ENCODE measurements around the gene UNC13B.
"Not testable (repeated sequence)": the region's sequence is repeated elsewhere in the genome, so short reads cannot be mapped to it uniquely, and the experiment has no call there.

The UNC13B gene

DNA sequence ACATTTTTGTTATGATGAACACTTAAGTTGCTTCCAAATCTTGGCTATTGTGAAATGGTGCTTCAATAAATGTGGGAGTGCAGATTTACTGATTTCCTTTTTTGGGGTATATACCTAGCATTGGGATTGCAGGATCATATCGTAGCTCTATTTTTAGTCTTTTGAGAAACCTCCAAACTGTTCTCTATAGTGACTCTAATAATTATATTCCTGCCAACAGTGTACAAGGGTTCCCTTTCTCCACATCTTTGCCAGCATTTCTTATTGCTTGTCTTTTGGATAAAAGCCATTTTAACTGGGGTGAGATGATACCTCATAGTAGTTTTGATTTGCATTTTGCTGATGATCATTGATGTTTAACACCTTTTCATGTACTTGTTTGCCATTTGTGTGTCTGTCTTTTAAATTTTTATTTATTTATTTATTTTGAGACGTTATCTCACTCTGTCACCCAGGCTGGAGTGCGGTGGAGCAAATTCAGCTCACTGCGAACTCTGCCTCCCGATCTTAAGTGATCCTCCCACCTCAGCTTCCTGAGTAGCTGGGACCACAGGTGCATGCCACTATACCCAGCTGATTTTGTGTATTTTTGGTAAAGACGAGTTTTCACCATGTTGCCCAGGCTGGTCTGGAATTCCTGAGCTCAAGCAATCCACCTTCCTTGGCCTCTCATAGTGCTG lies 59.0 kb downstream of the UNC13B start:
- DNase-seq (ENCODE audit: low read depth in 1 of 2, low spot score in 1 of 2): no peak

GRCh38 chr9:35225677-35226076 lies 63.9 kb downstream of the UNC13B start:
- DNase-seq (ENCODE audit: low read depth in 1 of 2, low spot score in 1 of 2): no peak

DNA sequence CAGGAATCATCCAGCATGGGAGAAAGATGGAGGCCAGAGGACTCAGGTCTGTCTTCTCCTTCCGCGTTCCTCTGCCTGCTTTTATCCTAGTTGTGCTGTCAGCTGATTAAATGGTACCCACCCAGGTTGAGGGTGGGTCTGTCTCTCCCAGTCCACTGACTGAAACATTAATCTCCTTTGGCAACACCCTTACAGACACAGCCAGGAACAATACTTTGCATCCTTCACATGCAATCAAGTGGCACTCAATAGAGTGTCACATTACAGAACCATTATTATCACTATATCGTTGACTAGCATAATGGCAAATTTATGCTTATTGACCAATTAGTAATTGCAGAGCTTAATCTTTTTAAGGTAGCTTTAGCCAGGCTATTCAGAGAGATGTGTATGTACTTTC lies 64.8 kb downstream of the UNC13B start:
- DNase-seq (ENCODE audit: low read depth in 1 of 2, low spot score in 1 of 2): no peak

DNA sequence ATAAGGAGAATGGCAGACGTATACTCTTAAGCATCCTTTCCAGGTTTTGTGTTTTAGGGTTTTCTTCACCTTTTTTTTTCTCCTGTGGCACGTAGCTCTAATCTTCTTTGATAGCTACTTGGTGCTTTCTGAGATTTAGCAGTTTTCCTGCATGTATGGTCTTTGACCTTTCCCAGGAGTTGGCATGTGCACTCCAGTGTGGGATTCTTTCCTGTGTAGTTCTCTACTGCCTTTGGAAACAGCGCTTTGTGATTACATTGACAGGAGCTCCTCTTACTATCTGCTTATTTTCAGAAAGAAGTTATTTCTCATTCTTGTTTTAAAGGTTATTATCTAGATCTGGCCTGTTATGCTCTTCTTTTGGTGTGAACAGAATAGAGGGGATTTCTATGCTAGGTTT lies 65.5 kb downstream of the UNC13B start:
- no peak for DNase-seq (ENCODE audit: low read depth in 1 of 2, low spot score in 1 of 2)

DNA sequence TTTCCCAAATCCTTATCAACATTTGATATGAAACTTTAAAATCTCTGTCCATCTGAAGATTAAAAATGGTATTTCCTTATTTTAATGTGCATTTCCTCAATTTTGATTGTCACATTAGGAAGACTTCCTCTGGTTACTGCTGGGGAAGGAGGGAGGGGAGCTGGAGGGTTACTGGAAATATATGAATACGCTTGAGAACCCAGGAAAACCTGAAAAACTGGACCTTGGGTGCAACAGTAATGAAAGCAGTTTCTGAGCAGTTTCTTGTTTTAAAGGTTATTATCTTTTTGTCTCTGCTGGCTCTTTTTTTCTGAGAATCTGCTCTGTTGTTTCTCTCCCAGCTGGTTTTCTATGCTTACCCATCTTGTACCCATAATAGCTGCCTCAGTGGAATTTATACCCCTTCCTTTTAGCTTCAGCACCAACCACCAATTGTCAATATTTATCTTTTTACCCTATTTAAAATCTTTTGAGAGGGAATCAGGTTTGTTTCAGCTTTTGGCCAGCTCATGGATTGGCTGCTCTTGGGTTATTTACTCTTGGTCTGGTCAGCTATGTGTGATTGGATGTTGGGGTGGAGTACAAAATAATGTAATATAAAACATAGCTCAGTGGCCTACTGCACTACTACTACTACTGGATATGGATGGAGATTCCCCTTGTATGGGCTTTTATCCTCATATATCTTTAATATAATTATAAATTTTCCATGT lies 67.4 kb downstream of the UNC13B start:
- no peak for DNase-seq (ENCODE audit: low read depth in 1 of 2, low spot score in 1 of 2)

GRCh38 chr9:35229779-35230143 lies 68.0 kb downstream of the UNC13B start:
- DNase-seq (ENCODE audit: low read depth in 1 of 2, low spot score in 1 of 2): no peak

DNA sequence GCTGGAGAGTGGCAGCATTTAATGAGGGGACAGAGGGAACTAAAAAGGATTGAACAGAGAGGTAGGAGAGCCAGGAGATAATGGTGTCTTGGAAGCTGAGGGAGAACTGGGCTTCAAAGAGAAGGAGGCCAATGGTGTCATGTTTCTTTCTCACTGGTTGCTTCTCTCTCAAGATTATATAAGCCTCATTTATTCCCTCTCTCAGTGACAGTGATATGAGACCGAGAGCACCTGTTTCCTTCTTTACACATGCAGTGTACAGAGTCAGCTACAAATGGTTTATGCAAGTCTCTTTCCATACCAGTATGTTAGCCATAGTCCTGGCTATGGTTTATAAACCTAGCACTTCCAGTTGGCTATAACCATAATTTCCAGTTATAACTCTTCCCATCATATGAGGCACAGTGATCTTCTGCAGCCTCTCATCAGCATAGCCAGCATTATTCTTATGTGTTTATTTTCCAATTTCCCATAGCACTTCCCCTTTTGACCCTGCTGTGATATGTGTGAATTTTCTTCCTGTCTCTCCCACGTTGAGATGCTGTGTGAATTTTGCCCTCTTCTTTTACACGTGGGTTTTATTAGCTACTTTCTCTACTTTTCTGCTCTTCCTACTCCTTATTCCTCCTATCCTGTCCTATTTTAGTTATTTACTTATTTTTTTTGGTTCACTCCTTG lies 71.2 kb downstream of the UNC13B start:
- no peak for DNase-seq (ENCODE audit: low read depth in 1 of 2, low spot score in 1 of 2)

DNA sequence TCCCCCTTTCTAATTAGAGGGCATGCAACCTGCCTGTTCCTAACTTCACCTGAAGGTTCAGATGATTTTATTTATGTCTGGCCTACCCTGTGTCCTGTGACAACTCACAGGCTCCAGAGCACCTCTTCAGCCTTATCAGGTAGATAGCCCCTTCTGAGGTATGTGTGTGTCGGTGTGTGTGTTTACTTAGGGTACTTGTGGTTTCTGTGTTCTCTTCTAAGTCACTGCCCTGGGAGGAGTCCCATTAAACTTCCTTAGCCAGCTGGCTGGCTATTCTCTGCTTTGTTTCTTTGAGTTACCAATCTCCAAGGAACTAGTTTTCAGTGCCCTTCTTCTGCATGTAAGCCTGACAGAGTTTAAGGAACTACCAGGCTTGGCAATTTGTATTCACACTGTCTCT lies 74.9 kb downstream of the UNC13B start:
- DNase-seq (ENCODE audit: low read depth in 1 of 2, low spot score in 1 of 2): no peak

- no peak for DNase-seq (ENCODE audit: low read depth in 1 of 2, low spot score in 1 of 2)
Observed at GRCh38 chr9:35237311-35237710, 75.5 kb downstream of the UNC13B start.

DNA sequence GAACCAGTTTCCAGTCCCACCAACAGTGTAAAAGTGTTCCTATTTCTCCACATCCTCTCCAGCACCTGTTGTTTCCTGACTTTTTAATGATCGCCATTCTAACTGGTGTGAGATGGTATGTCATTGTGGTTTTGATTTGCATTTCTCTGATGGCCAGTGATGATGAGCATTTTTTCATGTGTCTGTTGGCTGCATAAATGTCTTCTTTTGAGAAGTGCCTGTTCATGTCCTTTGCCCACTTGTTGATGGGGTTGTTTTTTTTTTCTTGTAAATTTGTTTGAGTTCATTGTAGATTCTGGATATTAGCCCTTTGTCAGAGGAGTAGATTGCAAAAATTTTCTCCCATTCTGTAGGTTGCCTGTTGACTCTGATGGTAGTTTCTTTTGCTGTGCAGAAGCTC lies 84.1 kb downstream of the UNC13B start:
- not testable (repeated sequence) for DNase-seq (ENCODE audit: low read depth in 1 of 2, low spot score in 1 of 2)

DNA sequence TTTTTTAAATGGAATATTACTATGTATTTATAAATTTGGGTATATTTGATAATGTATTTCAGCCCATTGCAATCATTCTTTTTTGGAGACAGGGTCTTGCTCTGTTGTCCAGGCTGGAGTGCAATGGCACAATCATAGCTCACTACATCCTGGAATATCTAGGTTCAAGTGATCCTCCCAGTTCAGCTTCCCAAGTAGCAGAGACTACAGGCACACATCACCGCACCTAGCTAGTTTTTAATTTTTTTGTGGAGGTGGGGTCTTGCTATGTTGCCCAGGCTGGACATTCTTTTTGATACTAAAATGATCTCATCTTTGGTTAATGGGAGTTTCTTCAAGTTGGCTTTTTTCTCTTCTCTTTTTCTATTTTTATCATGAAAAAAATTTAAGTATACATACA lies 91.3 kb downstream of the UNC13B start:
- no peak for DNase-seq (ENCODE audit: low read depth in 1 of 2, low spot score in 1 of 2)

DNA sequence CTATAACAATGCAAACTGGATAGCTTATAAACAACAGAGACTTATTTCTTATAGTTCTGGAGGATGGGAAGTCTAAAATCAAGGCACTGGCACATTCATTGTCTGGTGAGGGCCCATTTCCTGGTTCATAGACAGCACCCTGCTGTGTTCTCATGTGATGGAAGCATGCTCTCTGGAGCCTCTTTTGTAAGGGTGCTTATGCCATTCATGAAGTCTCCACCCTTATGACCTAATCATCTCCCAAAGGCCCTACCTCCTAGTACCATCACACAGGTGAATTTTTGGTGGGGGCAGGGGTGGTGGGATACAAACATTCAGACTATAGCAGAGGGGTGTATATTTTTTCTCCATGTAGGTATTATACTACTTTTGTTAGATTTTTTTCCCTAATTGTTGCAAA lies 92.4 kb downstream of the UNC13B start:
- DNase-seq (ENCODE audit: low read depth in 1 of 2, low spot score in 1 of 2): no peak

DNA sequence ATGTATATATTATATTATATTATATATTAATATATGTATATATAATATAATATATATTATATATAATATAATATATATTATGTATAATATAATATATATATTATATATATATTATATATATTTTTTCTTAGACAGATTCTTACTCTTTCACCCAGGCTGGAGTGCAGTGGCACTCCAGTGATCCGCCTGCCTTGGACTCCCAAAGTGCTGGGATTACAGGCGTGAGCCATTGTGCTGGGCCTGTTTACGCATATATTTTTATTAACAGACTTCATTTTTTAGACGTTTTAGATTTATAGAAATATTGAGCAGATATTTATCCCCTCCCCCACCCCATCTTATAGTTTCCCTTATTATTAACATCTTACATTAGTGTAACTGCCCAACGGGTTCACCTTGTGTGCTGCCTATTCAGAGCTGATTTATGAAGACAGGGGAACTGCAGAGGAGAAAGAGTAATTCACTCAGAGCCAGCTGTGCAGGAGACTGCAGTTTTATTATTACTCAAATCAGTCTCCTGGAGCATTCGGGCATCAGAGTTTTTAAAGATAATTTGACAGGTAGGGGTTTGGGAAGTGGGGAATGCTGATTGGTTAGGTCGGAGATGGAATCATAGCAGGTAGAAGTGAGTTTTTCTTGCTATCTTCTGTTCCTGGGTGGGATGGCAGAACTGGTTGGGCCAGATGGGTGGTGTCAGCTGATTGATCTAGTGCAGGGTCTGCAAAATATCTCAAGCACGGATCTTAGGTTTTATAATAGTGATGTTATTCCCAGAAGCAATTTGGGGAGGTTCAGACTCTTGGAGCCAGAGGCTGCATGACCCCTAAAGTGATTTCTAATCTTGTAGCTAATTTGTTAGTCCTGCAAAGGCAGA lies 93.4 kb downstream of the UNC13B start:
- no peak for DNase-seq (ENCODE audit: low read depth in 1 of 2, low spot score in 1 of 2)

GRCh38 chr9:35257986-35258659 lies 96.3 kb downstream of the UNC13B start:
- no peak for DNase-seq (ENCODE audit: low read depth in 1 of 2, low spot score in 1 of 2)

GRCh38 chr9:35258660-35259474 lies 97.1 kb downstream of the UNC13B start:
- DNase-seq (ENCODE audit: low read depth in 1 of 2, low spot score in 1 of 2): no peak

DNA sequence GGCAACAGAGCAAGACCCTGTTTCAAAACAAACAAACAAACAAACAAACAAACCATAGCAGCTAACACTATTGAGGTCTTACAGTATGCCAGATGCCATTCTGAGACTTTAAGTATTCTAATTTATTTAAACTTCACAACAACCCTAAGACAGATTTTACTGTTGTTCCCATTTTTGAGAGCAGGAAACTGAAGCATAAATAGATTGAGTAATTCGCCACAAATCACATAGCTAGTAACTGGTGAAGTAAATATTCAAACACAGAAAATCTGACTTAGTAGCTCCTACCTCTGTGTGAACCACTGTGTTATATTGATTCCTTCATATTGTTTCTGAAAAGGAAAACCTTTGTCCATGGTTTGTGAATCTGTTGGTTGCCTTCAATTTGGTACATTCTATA lies 98.4 kb downstream of the UNC13B start:
- no peak for DNase-seq (ENCODE audit: low read depth in 1 of 2, low spot score in 1 of 2)

DNA sequence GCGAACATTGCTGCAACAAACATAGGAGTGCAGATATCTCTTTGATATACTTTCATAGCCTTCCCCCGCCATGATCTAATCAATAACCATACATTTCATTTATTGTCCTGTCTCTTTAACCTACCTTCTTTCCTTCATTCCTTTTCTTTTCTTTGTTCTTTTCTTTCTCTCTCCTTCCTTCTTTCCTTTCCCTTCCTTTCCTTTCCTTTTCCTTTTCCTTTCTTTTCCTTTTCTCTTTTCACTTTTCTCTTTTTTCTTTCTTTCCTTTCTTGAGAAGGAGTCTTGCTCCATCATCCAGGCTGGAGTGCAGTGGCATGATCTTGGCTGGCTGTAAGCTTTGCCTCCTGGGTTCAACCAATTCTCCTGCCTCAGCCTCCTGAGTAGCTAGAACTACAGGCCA lies 100.3 kb downstream of the UNC13B start:
- no peak for DNase-seq (ENCODE audit: low read depth in 1 of 2, low spot score in 1 of 2)

- DNase-seq (ENCODE audit: low read depth in 1 of 2, low spot score in 1 of 2): no peak
Observed at GRCh38 chr9:35267710-35268109, 105.9 kb downstream of the UNC13B start.

GRCh38 chr9:35269919-35270318 lies 108.1 kb downstream of the UNC13B start:
- no peak for DNase-seq (ENCODE audit: low read depth in 1 of 2, low spot score in 1 of 2)

DNA sequence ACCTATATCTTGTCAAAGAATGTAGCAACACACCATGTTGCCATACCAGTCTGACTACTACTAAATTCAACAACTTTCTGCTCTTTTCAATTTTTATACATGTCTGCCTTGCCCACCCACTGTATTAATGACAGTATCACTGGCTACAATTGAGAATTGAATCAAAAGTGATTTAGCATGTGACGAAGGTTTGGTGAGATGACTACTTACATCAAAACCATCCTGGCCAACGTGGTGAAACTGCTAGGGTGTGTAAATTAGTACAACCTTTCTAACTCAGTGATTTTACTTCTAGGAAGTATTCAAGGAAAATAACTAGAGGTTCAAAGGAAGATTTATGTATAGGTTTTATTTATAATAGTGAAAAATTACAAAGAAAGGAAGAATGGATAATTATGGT lies 109.8 kb downstream of the UNC13B start:
- no peak for DNase-seq (ENCODE audit: low read depth in 1 of 2, low spot score in 1 of 2)
